ENCODE measurements around the gene CD7. TPM values are rescaled to one million over a fixed set of nuclear protein-coding genes. Genes with fewer than 3 reads are reported as not detected.
"Not testable (repeated sequence)": the region's sequence is repeated elsewhere in the genome, so short reads cannot be mapped to it uniquely, and the experiment has no call there.

The CD7 gene
- total RNA-seq, 1 experiment from 2014 or later = not detected

DNA sequence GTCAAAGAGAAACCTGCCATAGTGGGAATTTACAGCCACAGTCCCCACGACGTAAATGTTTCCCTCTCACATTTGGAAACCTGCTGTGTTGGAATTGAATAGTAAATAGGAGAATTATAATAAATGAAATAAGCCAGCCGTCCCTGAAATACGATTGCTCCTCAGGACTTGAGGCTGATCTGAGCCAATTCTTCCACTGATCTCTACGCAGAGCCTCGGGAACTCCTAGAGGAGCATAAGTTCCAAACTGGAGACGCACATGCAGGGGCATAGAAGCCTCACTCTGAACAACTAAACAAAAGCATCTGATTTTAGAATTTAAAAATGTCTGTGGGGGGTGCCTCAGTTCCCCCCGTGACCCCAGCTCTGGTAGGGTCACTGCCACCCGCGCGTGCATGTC is 31.5 kb upstream of the CD7 start:
- no TSS peak for BruUV-seq (replicated peaks)
- Histone ChIP-seq H3K9me3 (ENCODE audit: low read depth, low read length, poor library complexity, severe bottlenecking) (no peaks in the 10 kb centered on the region), H3K36me3 (ENCODE audit: insufficient read depth, low read length, poor library complexity, severe bottlenecking) (no peaks in the 10 kb centered on the region), H3K4me3 (ENCODE audit: low read depth, low read length, poor library complexity, severe bottlenecking) (no peak overlapping the region), H3K27ac (ENCODE audit: low read depth, low read length, poor library complexity, severe bottlenecking) (no peak overlapping the region), H3K4me1 (ENCODE audit: insufficient read depth, low read length, poor library complexity, severe bottlenecking) (peaks cover 17% of the 10 kb centered on the region), H3K27me3 (replicated peaks; ENCODE audit: insufficient read depth, low read depth, low read length, poor library complexity) (no peaks in the 10 kb centered on the region)
- TF ChIP-seq EZH2 (IDR thresholded peaks at IDR 0.05; ENCODE audit: borderline replicate concordance, low read depth, low read length, poor library complexity, severe bottlenecking) = no peak
- TF ChIP-seq, protein P1, sequence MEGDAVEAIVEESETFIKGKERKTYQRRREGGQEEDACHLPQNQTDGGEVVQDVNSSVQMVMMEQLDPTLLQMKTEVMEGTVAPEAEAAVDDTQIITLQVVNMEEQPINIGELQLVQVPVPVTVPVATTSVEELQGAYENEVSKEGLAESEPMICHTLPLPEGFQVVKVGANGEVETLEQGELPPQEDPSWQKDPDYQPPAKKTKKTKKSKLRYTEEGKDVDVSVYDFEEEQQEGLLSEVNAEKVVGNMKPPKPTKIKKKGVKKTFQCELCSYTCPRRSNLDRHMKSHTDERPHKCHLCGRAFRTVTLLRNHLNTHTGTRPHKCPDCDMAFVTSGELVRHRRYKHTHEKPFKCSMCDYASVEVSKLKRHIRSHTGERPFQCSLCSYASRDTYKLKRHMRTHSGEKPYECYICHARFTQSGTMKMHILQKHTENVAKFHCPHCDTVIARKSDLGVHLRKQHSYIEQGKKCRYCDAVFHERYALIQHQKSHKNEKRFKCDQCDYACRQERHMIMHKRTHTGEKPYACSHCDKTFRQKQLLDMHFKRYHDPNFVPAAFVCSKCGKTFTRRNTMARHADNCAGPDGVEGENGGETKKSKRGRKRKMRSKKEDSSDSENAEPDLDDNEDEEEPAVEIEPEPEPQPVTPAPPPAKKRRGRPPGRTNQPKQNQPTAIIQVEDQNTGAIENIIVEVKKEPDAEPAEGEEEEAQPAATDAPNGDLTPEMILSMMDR (conservative IDR thresholded peaks at IDR 0.05; ENCODE audit: low read depth, low read length) = no peak
- DNase-seq (ENCODE audit: low spot score) = no peak
- ChIA-PET POLR2A (ENCODE audit: low non-redundant PET) (no interaction called here), CTCF (no interaction called here)
- intact Hi-C loops (cut with micrococcal nuclease; ENCODE audit: unreplicated experiment) = no loop called here

DNA sequence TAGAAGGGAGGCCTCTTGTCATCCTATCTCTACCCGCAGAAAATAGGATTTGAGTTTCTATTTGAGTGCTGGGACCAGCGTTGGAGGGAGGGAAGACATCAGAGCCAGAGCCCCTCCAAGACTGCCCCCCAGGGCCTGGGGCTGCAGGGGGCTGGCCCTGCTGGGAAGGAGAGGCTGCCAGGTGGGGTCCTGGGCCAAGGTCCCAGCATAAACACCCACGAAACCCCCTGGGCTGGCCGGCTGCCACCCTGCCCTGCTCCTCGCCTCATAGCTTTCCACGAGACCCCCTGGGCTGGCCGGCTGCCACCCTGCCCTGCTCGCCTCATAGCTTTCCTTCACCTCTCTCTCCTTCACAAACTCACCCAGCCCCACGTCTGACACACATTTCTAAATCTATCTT is 31.0 kb upstream of the CD7 start:
- CTCF ChIA-PET = no interaction called here

DNA sequence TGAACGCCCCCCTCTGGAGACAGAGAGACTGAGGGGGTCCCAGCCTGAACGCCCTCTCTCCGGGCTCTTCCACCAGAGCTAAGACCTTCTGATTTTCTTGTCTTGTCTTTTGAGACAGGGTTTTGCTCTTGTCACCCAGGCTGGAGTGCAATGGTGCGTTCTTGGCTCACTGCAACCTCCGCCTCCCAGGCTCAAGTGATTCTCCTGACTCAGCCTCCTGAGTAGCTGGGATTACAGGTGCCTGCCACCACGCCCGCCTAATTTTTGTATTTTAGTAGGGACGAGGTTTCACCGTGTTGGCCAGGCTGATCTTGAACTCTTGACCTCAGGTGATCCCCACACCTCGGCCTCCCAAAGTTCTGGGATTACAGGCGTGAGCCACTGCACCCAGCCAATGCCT is 30.6 kb upstream of the CD7 start:
- H3K36me3 ChIP-seq (ENCODE audit: insufficient read depth, low read length, poor library complexity, severe bottlenecking); CTCF ChIA-PET; H3K27me3 ChIP-seq (replicated peaks; ENCODE audit: insufficient read depth, low read depth, low read length, poor library complexity); BruUV-seq (replicated peaks); DNase-seq (ENCODE audit: low spot score); POLR2A ChIA-PET (ENCODE audit: low non-redundant PET); intact Hi-C loops (cut with micrococcal nuclease; ENCODE audit: unreplicated experiment); H3K4me3 ChIP-seq (ENCODE audit: low read depth, low read length, poor library complexity, severe bottlenecking); H3K9me3 ChIP-seq (ENCODE audit: low read depth, low read length, poor library complexity, severe bottlenecking); H3K27ac ChIP-seq (ENCODE audit: low read depth, low read length, poor library complexity, severe bottlenecking): not testable (repeated sequence)
- peaks cover 17% of the 10 kb centered on the region for H3K4me1 ChIP-seq (ENCODE audit: insufficient read depth, low read length, poor library complexity, severe bottlenecking)

More for the DNA sequence above, 31.0 kb upstream of the CD7 start:
- intact Hi-C loops (cut with micrococcal nuclease; ENCODE audit: unreplicated experiment) = no loop called here
- TF ChIP-seq, protein P1 (conservative IDR thresholded peaks at IDR 0.05; ENCODE audit: low read depth, low read length) = no peak
- no peak for TF ChIP-seq EZH2 (IDR thresholded peaks at IDR 0.05; ENCODE audit: borderline replicate concordance, low read depth, low read length, poor library complexity, severe bottlenecking)
- no TSS peak for BruUV-seq (replicated peaks)
- DNase-seq (ENCODE audit: low spot score) = no peak
- Histone ChIP-seq H3K4me3 (ENCODE audit: low read depth, low read length, poor library complexity, severe bottlenecking) (no peak overlapping the region), H3K36me3 (ENCODE audit: insufficient read depth, low read length, poor library complexity, severe bottlenecking) (no peaks in the 10 kb centered on the region), H3K4me1 (ENCODE audit: insufficient read depth, low read length, poor library complexity, severe bottlenecking) (peaks cover 17% of the 10 kb centered on the region), H3K9me3 (ENCODE audit: low read depth, low read length, poor library complexity, severe bottlenecking) (no peaks in the 10 kb centered on the region), H3K27me3 (replicated peaks; ENCODE audit: insufficient read depth, low read depth, low read length, poor library complexity) (no peaks in the 10 kb centered on the region), H3K27ac (ENCODE audit: low read depth, low read length, poor library complexity, severe bottlenecking) (no peak overlapping the region)
- POLR2A ChIA-PET (ENCODE audit: low non-redundant PET) = no interaction called here

Data from A673 (cell line).